Effector memory CD8-positive, alpha-beta T cell (primary cell): ENCODE results near the gene CYB561.

ENCODE experiments used
- ATAC-seq: fragments of 150-1000 bp; cut with Tn5 transposase; replicated peaks from 2 replicates; pipeline ENCODE4 v1.10.0; 2021; ENCODE audit warnings: mild to moderate bottlenecking, moderate library complexity
- DNase-seq, 3 experiments: peaks; one replicate each; pipeline ENCODE4 v3.0.0; 2021
- H3K27ac Mint-ChIP-seq, 2 donors: one replicate each; pipeline ENCODE4 v1.8.0; 2022; ENCODE audit warnings: mild to moderate bottlenecking in 2 of 2, mixed read lengths in 2 of 2, moderate library complexity in 2 of 2
- H3K27me3 Mint-ChIP-seq, 2 donors: one replicate each; pipeline ENCODE4 v1.8.0; 2022; ENCODE audit warnings: mixed read lengths in 2 of 2
- H3K36me3 Mint-ChIP-seq: one replicate; pipeline ENCODE4 v1.8.0; 2022; ENCODE audit warnings: mild to moderate bottlenecking, moderate library complexity, mixed read lengths; ENCODE audit not compliant: insufficient read depth
- H3K4me1 Mint-ChIP-seq, 2 donors: one replicate each; pipeline ENCODE4 v1.8.0; 2022; ENCODE audit warnings: low read depth in 2 of 2, mixed read lengths in 2 of 2
- H3K4me3 Mint-ChIP-seq, 2 donors: one replicate each; pipeline ENCODE4 v1.8.0; 2022; ENCODE audit warnings: mild to moderate bottlenecking in 2 of 2, mixed read lengths in 2 of 2, moderate library complexity in 2 of 2
- H3K9me3 Mint-ChIP-seq, 2 donors: one replicate each; pipeline ENCODE4 v1.8.0; 2022; ENCODE audit warnings: mixed read lengths in 2 of 2

CYB561 gene

DNA sequence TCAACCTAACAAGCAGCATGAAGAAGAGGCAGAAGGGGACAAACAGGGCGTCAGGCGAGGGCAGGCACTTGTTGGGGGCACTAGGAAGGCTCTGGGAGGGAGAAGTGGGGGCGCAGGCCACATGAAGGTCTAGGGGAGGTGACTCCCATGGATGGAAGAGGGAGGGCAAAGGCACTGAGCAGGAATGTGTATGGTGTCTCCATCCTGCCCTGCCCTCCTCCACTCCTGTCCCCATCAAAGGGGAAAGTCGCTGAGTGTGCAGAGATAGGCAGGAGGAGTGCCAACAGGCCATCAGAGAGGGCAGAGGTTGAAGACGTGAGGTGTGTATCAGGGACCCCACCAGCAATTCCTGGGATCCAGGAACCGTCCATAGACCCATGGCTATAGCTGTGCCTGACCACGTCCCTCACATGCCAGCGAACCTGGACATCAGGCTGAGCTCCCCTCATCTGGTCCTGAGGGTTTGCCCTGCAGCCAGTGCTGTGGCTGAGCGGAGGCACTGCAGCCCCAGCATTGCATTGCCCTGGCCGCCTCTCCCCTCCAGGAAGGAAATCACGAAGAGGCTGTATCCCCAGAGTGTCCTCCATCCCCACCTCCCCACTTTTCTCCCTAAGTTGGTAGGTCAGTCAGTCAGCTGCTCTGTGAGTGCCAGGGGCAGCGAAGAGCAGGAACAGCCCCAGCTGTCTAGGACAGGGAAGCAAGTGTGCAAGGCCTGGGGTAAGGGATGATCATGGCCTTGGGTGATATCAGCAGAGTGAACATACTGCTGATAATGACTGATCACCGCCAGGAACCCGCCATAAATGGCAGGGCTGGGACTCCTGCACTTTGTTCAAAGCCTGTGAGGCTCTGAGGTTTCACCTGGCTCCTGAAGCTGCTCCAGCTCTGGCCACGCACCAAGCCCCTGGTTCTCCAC, 6.2 kb upstream of the CYB561 start:
- Mint-ChIP-seq H3K27ac (no peak overlapping the region), H3K27me3 (no peaks in the 10 kb centered on the region), H3K4me1 (peaks cover 1 to 14% of the 10 kb centered on the region in 2 donors), H3K4me3 (no peak overlapping the region), H3K36me3 (peaks cover 7% of the 10 kb centered on the region), H3K9me3 (no peaks in the 10 kb centered on the region)
- ATAC-seq = no peak
- DNase-seq = no peak

DNA sequence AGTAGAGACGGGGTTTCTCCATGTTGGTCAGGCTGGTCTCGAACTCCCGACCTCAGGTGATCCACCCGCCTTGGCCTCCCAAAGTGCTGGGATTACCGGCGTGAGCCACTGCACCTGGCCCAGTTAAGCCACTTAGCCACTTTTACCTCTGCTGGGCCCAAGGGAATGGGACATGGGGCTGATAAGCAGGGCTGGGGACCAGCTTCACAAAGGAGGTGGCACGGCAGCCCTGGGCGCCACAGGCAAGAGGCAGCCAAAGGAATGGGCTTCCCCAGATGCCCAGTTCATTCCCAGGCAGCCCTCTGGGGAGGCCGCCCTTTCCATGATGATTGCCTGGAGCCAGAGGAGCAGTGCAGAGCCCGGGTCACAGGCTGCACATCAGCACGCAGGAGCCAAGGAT, 5.0 kb upstream of the CYB561 start:
- no peak overlapping the region for H3K27ac Mint-ChIP-seq
- peaks cover 4 to 17% of the 10 kb centered on the region in 2 donors for H3K4me1 Mint-ChIP-seq
- peaks cover 19% of the 10 kb centered on the region for H3K36me3 Mint-ChIP-seq
- no peaks in the 10 kb centered on the region for H3K9me3 Mint-ChIP-seq
- DNase-seq (no peak), ATAC-seq (no peak)
- no peaks in the 10 kb centered on the region for H3K27me3 Mint-ChIP-seq
- H3K4me3 Mint-ChIP-seq = no peak overlapping the region

DNA sequence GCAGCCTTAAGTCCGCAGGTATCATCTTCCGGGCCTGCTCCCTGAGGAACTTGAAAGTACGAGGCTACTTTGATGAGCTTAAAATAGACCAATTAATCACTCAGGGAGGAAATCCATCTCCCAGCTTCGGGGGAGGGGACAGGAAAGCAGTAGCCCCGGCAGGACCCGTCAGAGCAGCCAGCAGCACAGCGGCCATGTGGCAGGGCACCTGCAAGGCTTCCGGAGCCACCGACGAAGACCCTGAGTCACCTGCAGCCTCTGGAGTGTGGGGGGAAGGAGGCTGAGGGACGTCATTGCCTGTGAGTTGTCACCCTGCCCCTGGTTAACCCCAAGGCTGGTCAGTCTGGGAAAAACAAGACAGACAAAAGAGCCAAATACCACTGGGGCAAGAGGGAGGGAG, 4.4 kb upstream of the CYB561 start:
- H3K4me1 Mint-ChIP-seq = peaks cover 4 to 19% of the 10 kb centered on the region in 2 donors
- peaks cover 24% of the 10 kb centered on the region for H3K36me3 Mint-ChIP-seq
- H3K4me3 Mint-ChIP-seq = peak overlapping the region in 1 of 2 donors; percentile 6
- no peaks in the 10 kb centered on the region for H3K27me3 Mint-ChIP-seq
- H3K27ac Mint-ChIP-seq = no peak overlapping the region
- DNase-seq (no peak), ATAC-seq (no peak)
- no peaks in the 10 kb centered on the region for H3K9me3 Mint-ChIP-seq

DNA sequence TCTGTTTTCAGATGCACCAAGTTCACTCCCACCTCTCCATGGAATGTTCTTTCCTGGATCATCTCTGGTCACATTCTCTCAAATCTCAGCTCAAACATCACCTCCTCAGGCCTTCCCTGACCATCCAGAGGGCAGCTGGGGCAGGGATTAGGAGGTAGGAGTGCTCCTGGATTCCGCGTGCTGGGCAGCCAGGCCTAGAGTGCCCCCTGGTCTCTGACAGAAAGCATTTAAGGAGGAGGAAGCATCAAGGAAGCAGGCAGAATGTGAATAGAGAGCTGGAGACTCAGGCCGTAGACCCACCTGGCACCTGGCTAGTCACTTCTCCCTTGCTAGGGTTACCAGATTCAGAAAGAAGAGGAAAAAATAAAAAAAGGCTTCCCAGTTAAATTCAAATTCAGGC, 2.5 kb upstream of the CYB561 start:
- Mint-ChIP-seq H3K9me3 (no peaks in the 10 kb centered on the region), H3K27me3 (no peaks in the 10 kb centered on the region), H3K4me1 (peaks cover 12 to 28% of the 10 kb centered on the region in 2 donors), H3K4me3 (peak overlapping the region in 1 of 2 donors; percentile 51), H3K27ac (peak overlapping the region; percentile 42 to 65), H3K36me3 (peaks cover 28% of the 10 kb centered on the region)
- ATAC-seq = no peak
- no peak for DNase-seq

DNA sequence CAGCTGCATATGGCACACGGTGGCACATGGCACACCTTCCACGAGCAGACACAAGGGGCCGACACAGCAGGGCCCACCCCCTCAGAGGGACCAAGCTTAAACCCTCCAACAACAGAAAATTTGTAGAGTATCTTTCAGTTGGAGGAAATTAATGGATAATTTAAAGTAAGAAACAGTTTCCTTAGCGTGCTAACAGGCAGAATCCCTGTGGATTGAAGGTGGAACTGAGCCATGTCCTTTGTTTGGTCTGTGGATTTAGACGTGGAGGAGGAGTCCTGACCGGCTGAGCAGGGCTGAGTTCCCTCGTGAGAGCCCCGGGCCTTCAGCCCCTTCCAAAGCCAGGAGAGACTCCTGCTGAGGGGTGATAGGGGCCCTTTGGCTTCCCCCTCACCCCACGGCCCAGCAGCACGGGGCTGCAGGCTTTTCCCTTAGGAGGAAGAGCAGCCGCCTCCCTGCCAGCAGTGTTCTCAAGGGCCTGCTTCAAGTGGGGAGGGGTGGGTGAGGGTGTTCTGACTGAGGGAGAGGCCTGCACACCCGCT, 1.4 kb upstream of the CYB561 start:
- H3K27ac Mint-ChIP-seq = peak overlapping the region; percentile 68 to 94
- no peaks in the 10 kb centered on the region for H3K9me3 Mint-ChIP-seq
- peaks cover 31% of the 10 kb centered on the region for H3K36me3 Mint-ChIP-seq
- ATAC-seq (no peak), DNase-seq (no peak)
- peaks cover 12 to 33% of the 10 kb centered on the region in 2 donors for H3K4me1 Mint-ChIP-seq
- no peaks in the 10 kb centered on the region for H3K27me3 Mint-ChIP-seq
- peak overlapping the region; percentile 46 to 74 for H3K4me3 Mint-ChIP-seq

DNA sequence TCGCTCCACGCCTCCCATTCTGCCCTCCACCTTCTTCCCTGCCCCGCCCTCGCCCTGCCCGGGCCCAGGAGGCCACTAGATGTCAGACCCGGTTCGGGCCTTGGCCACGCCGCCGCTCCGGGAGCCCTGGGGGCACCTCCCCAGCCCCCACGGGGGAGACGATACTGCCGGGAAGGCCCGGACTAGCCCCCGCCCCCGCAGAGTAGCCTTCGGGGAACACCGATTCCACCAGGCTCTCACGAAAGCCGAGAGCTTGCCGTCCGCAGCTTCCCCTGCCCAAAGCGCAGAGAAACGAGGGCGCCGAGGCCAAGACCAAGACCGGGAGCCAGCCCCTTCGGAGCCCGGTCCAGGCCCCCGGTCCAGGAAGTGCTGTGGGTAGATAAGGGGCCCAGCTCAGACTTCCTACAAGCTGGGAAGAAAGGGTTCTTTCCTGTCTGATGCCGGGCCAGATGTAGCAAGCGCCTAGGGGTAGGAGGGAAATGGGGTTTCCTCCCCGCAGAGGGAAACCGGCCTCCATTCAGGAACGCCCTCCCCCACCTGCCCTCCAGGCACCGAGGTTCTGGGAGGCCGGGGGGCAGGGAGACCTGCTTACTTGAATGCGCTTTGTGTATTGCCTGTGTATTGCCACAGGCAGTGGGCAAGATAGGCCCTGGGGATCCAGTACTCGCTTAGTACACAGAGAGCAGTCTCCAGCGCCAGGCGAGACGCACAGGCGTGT, 806 bp upstream of the CYB561 start:
- Mint-ChIP-seq H3K4me3 (peak overlapping the region; percentile 46 to 74), H3K4me1 (peaks cover 12 to 36% of the 10 kb centered on the region in 2 donors), H3K9me3 (no peaks in the 10 kb centered on the region), H3K36me3 (peaks cover 33% of the 10 kb centered on the region), H3K27ac (peak overlapping the region; percentile 68 to 94), H3K27me3 (no peaks in the 10 kb centered on the region)
- DNase-seq (peak; percentile 24 to 38 (median 37)), ATAC-seq (peak; percentile 12)

DNA sequence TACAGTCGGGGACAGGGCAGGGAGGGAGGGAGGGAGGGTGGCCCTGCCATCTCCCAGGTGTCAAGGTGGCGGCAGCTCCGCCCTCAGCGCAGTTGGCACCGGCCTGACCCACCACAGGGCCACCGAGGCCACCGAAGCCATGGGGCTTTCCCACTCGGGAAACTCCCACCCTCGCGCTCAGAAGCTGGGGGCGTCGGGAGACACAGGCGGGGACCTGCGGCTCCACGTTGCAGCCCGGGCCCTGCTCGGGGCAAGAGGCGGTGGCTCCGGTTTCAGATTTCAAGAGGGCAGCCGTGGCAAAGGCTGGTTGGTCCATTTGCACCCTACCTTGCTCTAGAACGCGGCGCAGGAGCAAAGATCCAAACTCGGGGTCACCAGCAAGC, 544 bp downstream of the CYB561 start:
- H3K27me3 Mint-ChIP-seq = no peaks in the 10 kb centered on the region
- H3K36me3 Mint-ChIP-seq = peaks cover 37% of the 10 kb centered on the region
- H3K9me3 Mint-ChIP-seq = no peaks in the 10 kb centered on the region
- H3K4me1 Mint-ChIP-seq = peaks cover 18 to 43% of the 10 kb centered on the region in 2 donors
- H3K4me3 Mint-ChIP-seq = peak overlapping the region; percentile 74 to 83
- H3K27ac Mint-ChIP-seq = peak overlapping the region; percentile 91 to 98
- ATAC-seq (peak; percentile 82), DNase-seq (peak; percentile 63 to 80 (median 79))

DNA sequence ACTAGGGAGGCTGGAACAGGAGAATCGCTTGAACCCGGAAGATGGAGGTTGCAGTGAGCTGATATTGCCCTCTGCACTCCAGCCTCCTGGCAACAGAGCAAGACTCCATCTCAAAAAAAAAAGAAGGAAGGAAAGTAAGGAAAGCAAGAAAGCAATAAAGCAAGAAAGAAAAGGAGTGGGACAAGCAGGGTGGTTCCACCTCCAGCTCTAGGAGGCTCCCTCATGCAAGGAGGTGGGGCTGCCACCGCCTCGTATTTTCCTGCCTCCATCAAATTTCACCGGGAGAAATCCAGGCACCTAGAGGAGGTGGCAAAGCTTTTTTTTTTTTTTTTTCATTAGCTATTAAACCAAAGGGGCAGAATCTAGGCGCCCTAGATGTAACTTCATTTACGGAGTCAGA, 1.0 kb downstream of the CYB561 start:
- DNase-seq = no peak
- H3K4me1 Mint-ChIP-seq = peaks cover 23 to 45% of the 10 kb centered on the region in 2 donors
- no peaks in the 10 kb centered on the region for H3K27me3 Mint-ChIP-seq
- H3K36me3 Mint-ChIP-seq = peaks cover 42% of the 10 kb centered on the region
- no peaks in the 10 kb centered on the region for H3K9me3 Mint-ChIP-seq
- peak overlapping the region; percentile 74 to 83 for H3K4me3 Mint-ChIP-seq
- H3K27ac Mint-ChIP-seq = peak overlapping the region; percentile 91 to 98
- ATAC-seq = no peak

DNA sequence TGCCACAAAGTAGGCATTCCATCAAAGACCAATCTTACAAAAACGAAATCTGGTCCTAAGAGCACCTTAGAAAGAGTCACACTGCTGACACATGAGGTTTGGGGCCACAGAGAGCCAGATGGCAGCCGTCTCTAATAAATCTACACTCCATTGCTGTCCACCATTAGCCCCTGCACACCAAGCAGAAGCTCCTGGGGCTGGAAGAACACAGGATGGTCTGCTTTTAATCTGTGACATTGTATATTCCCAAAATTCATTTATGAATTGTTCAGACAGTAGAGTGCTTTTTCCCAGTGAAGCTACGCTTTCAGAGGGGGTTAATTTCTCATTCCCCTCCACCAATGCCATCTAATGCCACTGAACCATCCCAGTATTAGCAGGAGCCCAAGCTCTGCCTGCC, 1.6 kb downstream of the CYB561 start:
- Mint-ChIP-seq H3K36me3 (peaks cover 45% of the 10 kb centered on the region), H3K4me3 (peak overlapping the region; percentile 74 to 83), H3K27ac (peak overlapping the region; percentile 91 to 98), H3K9me3 (no peaks in the 10 kb centered on the region), H3K27me3 (no peaks in the 10 kb centered on the region), H3K4me1 (peaks cover 29 to 47% of the 10 kb centered on the region in 2 donors)
- ATAC-seq (no peak), DNase-seq (no peak)

DNA sequence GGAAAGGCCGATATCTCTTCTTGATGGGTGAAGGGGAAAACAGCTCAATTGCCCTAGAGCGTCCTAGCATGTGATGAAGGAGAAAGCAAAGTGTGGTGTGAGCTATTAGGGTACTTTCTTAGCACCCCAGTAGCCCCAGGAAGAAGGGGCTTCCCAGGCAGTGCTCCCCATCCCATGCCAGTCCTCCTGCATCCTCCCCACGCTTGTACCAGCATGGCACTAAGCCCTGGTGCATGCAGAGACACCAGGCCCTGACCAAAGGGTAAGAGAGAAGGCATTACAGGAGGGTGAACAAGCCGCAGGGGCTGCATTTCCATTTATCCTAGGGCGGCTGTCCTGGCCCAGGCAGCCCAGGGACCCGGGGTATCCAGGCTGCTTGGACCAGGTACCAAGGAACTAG, 3.1 kb downstream of the CYB561 start:
- H3K27me3 Mint-ChIP-seq = no peaks in the 10 kb centered on the region
- H3K4me3 Mint-ChIP-seq = no peak overlapping the region
- H3K9me3 Mint-ChIP-seq = no peaks in the 10 kb centered on the region
- H3K27ac Mint-ChIP-seq = peak overlapping the region; percentile 5 to 91
- peaks cover 45% of the 10 kb centered on the region for H3K36me3 Mint-ChIP-seq
- DNase-seq = no peak
- H3K4me1 Mint-ChIP-seq = peaks cover 35 to 49% of the 10 kb centered on the region in 2 donors
- ATAC-seq = no peak

DNA sequence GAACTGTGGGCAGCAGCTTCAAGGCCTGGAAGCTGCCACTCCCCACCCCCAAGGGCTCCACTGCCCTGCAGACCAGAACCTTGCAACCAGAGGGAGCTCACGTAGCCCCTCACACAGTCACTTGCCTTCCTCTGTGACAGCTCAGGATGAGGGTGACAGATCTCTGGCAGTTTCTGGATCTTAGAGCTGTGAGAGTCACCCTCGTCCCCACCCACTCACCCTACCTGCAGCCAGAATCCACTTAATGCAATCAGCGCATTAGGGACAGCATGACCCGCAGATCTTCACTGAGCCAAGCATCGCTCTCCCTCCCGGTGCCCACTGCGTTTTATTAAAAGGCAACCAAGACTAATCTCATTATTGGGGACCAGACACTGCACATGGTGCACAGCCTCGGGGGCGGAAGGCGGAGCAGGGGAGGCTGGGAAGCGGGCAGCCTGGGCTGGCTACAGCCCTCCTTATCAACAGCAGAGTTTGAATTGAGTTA, 3.5 kb downstream of the CYB561 start:
- DNase-seq (no peak), ATAC-seq (no peak)
- H3K36me3 Mint-ChIP-seq = peaks cover 47% of the 10 kb centered on the region
- no peaks in the 10 kb centered on the region for H3K9me3 Mint-ChIP-seq
- H3K4me3 Mint-ChIP-seq = no peak overlapping the region
- H3K4me1 Mint-ChIP-seq = peaks cover 35 to 49% of the 10 kb centered on the region in 2 donors
- H3K27me3 Mint-ChIP-seq = no peaks in the 10 kb centered on the region
- H3K27ac Mint-ChIP-seq = peak overlapping the region; percentile 5 to 91

DNA sequence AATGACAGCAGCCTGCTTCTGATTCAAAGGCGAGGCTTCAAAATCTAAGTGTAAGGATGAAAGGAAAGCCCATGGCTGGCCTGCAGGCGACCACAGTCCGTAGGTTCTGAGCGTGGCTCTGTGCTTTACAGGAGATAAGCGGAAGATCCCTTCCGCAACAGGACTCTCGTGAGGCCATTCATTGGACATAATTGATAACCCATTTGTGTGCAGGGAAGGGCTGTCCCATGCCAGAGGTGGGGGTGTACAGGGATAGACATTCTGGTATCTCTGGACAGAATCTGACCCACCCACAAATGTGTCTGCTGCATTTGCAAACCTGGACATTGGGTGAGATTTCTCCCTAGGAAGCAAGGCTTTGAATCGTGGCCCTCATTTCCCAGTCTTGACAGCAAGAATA, 4.0 kb downstream of the CYB561 start:
- no peak for ATAC-seq
- Mint-ChIP-seq H3K4me3 (no peak overlapping the region), H3K27me3 (no peaks in the 10 kb centered on the region), H3K9me3 (no peaks in the 10 kb centered on the region), H3K4me1 (peaks cover 31 to 48% of the 10 kb centered on the region in 2 donors), H3K36me3 (peaks cover 44% of the 10 kb centered on the region), H3K27ac (peak overlapping the region; percentile 5 to 91)
- DNase-seq = no peak

DNA sequence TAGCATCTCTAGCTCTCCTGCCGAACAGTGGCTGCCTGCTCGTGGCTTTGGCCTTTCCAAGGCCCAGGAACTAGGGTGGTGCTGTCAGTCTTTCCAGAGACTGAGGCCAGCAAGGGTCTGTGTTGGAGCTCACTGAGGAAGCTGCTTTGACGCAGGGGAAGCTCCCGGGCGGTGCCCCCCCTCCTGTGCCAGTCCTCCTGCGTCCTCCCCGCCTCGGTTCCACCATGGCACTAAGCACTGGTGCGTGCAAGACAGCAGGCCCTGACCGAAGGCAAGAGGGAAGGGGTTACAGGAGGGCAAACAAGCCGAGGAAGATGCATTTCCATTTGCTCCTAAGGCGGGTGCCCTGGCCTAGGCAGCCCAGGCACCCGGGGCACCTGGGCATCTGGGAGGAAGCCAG, 4.5 kb downstream of the CYB561 start:
- peak overlapping the region in 1 of 2 donors; percentile 91 for H3K27ac Mint-ChIP-seq
- H3K36me3 Mint-ChIP-seq = peaks cover 39% of the 10 kb centered on the region
- H3K4me3 Mint-ChIP-seq = no peak overlapping the region
- H3K27me3 Mint-ChIP-seq = no peaks in the 10 kb centered on the region
- DNase-seq (no peak), ATAC-seq (no peak)
- no peaks in the 10 kb centered on the region for H3K9me3 Mint-ChIP-seq
- H3K4me1 Mint-ChIP-seq = peaks cover 31 to 49% of the 10 kb centered on the region in 2 donors
